CD14-positive monocyte (primary cell): ENCODE measurements around the gene ELOB. TPM values are rescaled to one million over a fixed set of nuclear protein-coding genes. Genes with fewer than 3 reads are reported as not detected.

Experiments used
- DNase-seq, 3 donors: peaks; one replicate each; pipeline ENCODE4 v3.0.0-alpha.2; 2011 to 2022
- H2AFZ ChIP-seq: 2 replicates; pipeline ENCODE4 v1.6.0; 2012; ENCODE audit warnings: mild to moderate bottlenecking, low read depth, low read length, inconsistent platforms; ENCODE audit not compliant: insufficient read depth, poor library complexity, severe bottlenecking
- H3K27ac ChIP-seq, 2 donors: 1 replicate in 1 of 2; 2 replicates in 1 of 2; pipeline ENCODE4 v1.5.1; 2012 to 2013; ENCODE audit warnings: low read length in 2 of 2, control low read depth in 1 of 2, inconsistent platforms in 1 of 2, low read depth in 1 of 2, mild to moderate bottlenecking in 1 of 2
- H3K27me3 ChIP-seq, 2 donors: one replicate each; pipeline versions ENCODE4 v1.6.0 to v1.6.1; 2011 to 2013; ENCODE audit warnings: low read length in 2 of 2; ENCODE audit not compliant: control insufficient read depth in 2 of 2, insufficient read depth in 2 of 2
- H3K36me3 ChIP-seq, 2 donors: replicated peaks in 1 of 2; 1 replicate in 1 of 2; 2 replicates in 1 of 2; pipeline versions ENCODE4 v1.5.1 to v1.6.1; 2012 to 2013; ENCODE audit warnings: low read length in 2 of 2, control low read depth in 1 of 2, inconsistent platforms in 1 of 2, mild to moderate bottlenecking in 1 of 2; ENCODE audit not compliant: insufficient read depth in 2 of 2, control insufficient read depth in 1 of 2
- H3K4me1 ChIP-seq, 2 donors: 1 replicate in 1 of 2; 2 replicates in 1 of 2; pipeline versions ENCODE4 v1.5.1 to v1.6.1; 2012 to 2013; ENCODE audit warnings: low read length in 2 of 2, control low read depth in 1 of 2, inconsistent platforms in 1 of 2, mild to moderate bottlenecking in 1 of 2, moderate library complexity in 1 of 2; ENCODE audit not compliant: insufficient read depth in 2 of 2, control insufficient read depth in 1 of 2
- H3K4me2 ChIP-seq: replicated peaks from 2 replicates; pipeline ENCODE3; 2012; ENCODE audit warnings: low read length, moderate library complexity, mild to moderate bottlenecking; ENCODE audit not compliant: poor library complexity, severe bottlenecking; ENCODE audit errors: extremely low read depth
- H3K4me3 ChIP-seq, 3 experiments: fragments of 200-600 bp in 1 of 3; sonication (generic) in 1 of 3; replicated peaks in 1 of 3; 1 replicate in 2 of 3; 2 replicates in 1 of 3; pipeline ENCODE4 v1.5.1; 2011 to 2013; ENCODE audit warnings: low read length in 3 of 3, mild to moderate bottlenecking in 3 of 3, control low read depth in 2 of 3, low read depth in 2 of 3, inconsistent platforms in 1 of 3, moderate library complexity in 1 of 3
- H3K79me2 ChIP-seq: 2 replicates; pipeline ENCODE4 v1.6.0; 2012; ENCODE audit warnings: mild to moderate bottlenecking, control low read depth, inconsistent platforms, low read length, moderate library complexity; ENCODE audit not compliant: insufficient read depth
- H3K9ac ChIP-seq: 2 replicates; pipeline ENCODE4 v1.6.0; 2017; ENCODE audit warnings: low read length, mild to moderate bottlenecking; ENCODE audit not compliant: insufficient read depth, poor library complexity, severe bottlenecking
- H3K9me3 ChIP-seq, 2 donors: replicated peaks in 1 of 2; 1 replicate in 1 of 2; 2 replicates in 1 of 2; pipeline versions ENCODE4 v1.5.1 to v1.6.1; 2012 to 2013; ENCODE audit warnings: low read length in 2 of 2, control low read depth in 1 of 2; ENCODE audit not compliant: control insufficient read depth in 1 of 2, insufficient read depth in 1 of 2
- H4K20me1 ChIP-seq: 2 replicates; pipeline ENCODE4 v1.6.0; 2012; ENCODE audit warnings: mild to moderate bottlenecking, low read length, control low read depth, moderate library complexity; ENCODE audit not compliant: insufficient read depth
- H3K27ac Mint-ChIP-seq, 7 donors: one replicate each; pipeline ENCODE4 v1.8.0; 2020; ENCODE audit warnings: mild to moderate bottlenecking in 7 of 7, mixed read lengths in 7 of 7, moderate library complexity in 6 of 7, inconsistent platforms in 2 of 7
- H3K27me3 Mint-ChIP-seq, 3 donors: one replicate each; pipeline ENCODE4 v1.8.0; 2021 to 2022; ENCODE audit warnings: low read depth in 3 of 3, mild to moderate bottlenecking in 3 of 3, mixed read lengths in 3 of 3, moderate library complexity in 3 of 3, inconsistent platforms in 1 of 3
- H3K36me3 Mint-ChIP-seq, 2 donors: one replicate each; pipeline ENCODE4 v1.8.0; 2020; ENCODE audit warnings: mixed read lengths in 2 of 2, inconsistent platforms in 1 of 2, mild to moderate bottlenecking in 1 of 2
- H3K4me1 Mint-ChIP-seq: one replicate; pipeline ENCODE4 v1.8.0; 2020; ENCODE audit warnings: mild to moderate bottlenecking, mixed read lengths
- H3K4me3 Mint-ChIP-seq, 2 donors: one replicate each; pipeline ENCODE4 v1.8.0; 2020; ENCODE audit warnings: mild to moderate bottlenecking in 2 of 2, mixed read lengths in 2 of 2, moderate library complexity in 1 of 2
- H3K9me3 Mint-ChIP-seq, 7 donors: one replicate each; pipeline ENCODE4 v1.8.0; 2020 to 2022; ENCODE audit warnings: mixed read lengths in 7 of 7, mild to moderate bottlenecking in 6 of 7, moderate library complexity in 6 of 7, inconsistent platforms in 2 of 7
- WGBS: methylation state at CpG from one replicate; pipeline ENCODE4 v1.1.5; 2013; ENCODE audit warnings: missing lambda C conversion rate; ENCODE audit not compliant: insufficient coverage; 5-methylcytosine and 5-hydroxymethylcytosine counted together
- intact Hi-C, 2 donors: fragments of 100-400 bp; cut with micrococcal nuclease; formaldehyde crosslinking; loops; one replicate each; pipeline versions ENCODE4 v1.15.0 to v1.15.1; 2023
- polyA plus RNA-seq, 3 donors: library from polyadenylated mRNA; depleted of rRNA in 1 of 3; unstranded in 2 of 3; stranded (reverse) in 1 of 3; fragments of 300-500 nt in 2 of 3; fragments of >200 nt in 1 of 3; fragmentation: Illumina TruSeq in 2 of 3; gene quantifications; 1 replicate in 2 of 3; 2 replicates in 1 of 3; pipeline ENCODE4 v1.2.3, GENCODE V29; 2012 to 2021
- TF ChIP-seq, protein P1 (sequence below): fragments of 200-600 bp; IDR thresholded peaks from one replicate; pipeline ENCODE4 v1.8.0; 2022; ENCODE audit warnings: antibody characterized with exemption, mild to moderate bottlenecking

The ELOB gene
- polyA plus RNA-seq, 3 donors = 150 to 405 (median 363) TPM

DNA sequence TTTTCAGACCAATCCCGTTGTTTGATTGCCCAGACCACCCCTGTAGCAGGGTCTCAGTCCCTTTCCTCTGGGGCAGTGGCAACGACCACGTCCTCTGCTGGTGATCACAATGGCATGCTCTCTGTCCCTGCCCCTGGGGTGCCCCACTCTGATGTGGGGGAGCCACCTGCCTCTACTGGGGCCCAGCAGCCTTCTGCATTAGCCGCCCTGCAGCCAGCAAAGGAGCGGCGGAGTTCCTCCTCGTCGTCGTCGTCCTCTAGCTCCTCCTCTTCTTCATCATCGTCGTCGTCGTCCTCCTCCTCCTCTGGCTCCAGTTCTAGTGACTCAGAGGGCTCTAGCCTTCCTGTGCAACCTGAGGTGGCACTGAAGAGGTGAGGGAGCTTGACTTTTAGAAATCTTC is 9.2 kb downstream of the ELOB start:
- intact Hi-C loops = no loop called here
- Histone ChIP-seq H3K36me3 (peaks cover 99 to 100% of the 10 kb centered on the region in 2 donors), H3K9me3 (no peaks in the 10 kb centered on the region), H3K27me3 (no peaks in the 10 kb centered on the region), H4K20me1 (peaks cover 100% of the 10 kb centered on the region), H3K4me2 (no peak overlapping the region), H3K79me2 (peaks cover 59% of the 10 kb centered on the region), H3K27ac (peak overlapping the region in 1 of 2 donors; percentile 26), H3K9ac (no peak overlapping the region), H3K4me1 (no peaks in the 10 kb centered on the region), H2AFZ (no peak overlapping the region), H3K4me3 (no peak overlapping the region)
- Mint-ChIP-seq H3K36me3 (peaks cover 93 to 100% of the 10 kb centered on the region in 2 donors), H3K27ac (peak overlapping the region in 2 of 7 donors; percentile 21 to 51), H3K4me3 (no peak overlapping the region), H3K9me3 (peaks cover 0 to 1% (median 0%) of the 10 kb centered on the region in 7 donors), H3K27me3 (peaks cover 0 to 4% (median 0%) of the 10 kb centered on the region in 3 donors), H3K4me1 (peaks cover 4% of the 10 kb centered on the region)
- TF ChIP-seq, protein P1, sequence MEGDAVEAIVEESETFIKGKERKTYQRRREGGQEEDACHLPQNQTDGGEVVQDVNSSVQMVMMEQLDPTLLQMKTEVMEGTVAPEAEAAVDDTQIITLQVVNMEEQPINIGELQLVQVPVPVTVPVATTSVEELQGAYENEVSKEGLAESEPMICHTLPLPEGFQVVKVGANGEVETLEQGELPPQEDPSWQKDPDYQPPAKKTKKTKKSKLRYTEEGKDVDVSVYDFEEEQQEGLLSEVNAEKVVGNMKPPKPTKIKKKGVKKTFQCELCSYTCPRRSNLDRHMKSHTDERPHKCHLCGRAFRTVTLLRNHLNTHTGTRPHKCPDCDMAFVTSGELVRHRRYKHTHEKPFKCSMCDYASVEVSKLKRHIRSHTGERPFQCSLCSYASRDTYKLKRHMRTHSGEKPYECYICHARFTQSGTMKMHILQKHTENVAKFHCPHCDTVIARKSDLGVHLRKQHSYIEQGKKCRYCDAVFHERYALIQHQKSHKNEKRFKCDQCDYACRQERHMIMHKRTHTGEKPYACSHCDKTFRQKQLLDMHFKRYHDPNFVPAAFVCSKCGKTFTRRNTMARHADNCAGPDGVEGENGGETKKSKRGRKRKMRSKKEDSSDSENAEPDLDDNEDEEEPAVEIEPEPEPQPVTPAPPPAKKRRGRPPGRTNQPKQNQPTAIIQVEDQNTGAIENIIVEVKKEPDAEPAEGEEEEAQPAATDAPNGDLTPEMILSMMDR = no peak
- DNase-seq = no peak
- 89% methylated on average over 10 of the region's 14 CpGs for WGBS

DNA sequence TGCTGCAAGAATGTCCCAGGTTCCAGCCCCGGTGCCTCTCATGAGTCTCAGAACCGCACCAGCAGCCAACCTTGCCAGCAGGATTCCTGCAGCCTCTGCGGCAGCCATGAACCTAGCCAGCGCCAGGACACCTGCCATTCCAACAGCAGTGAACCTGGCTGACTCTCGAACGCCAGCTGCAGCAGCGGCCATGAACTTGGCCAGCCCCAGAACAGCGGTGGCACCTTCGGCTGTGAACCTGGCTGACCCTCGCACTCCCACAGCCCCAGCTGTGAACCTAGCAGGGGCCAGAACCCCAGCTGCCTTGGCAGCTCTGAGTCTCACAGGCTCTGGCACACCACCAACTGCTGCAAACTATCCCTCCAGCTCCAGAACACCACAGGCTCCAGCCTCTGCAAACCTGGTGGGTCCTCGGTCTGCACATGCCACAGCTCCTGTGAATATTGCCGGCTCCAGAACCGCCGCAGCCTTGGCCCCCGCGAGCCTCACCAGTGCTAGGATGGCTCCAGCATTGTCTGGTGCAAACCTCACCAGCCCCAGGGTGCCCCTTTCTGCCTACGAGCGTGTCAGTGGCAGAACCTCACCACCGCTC is 9.8 kb downstream of the ELOB start:
- Histone ChIP-seq H3K9me3 (no peaks in the 10 kb centered on the region), H3K27me3 (no peaks in the 10 kb centered on the region), H3K27ac (no peak overlapping the region), H3K4me3 (no peak overlapping the region), H3K79me2 (peaks cover 66% of the 10 kb centered on the region), H3K9ac (no peak overlapping the region), H2AFZ (no peak overlapping the region), H3K4me1 (no peaks in the 10 kb centered on the region), H3K36me3 (peaks cover 100% of the 10 kb centered on the region in 2 donors), H3K4me2 (no peak overlapping the region), H4K20me1 (peaks cover 100% of the 10 kb centered on the region)
- no peak overlapping the region for H3K4me3 Mint-ChIP-seq
- H3K9me3 Mint-ChIP-seq = peaks cover 0 to under 1% (median 0%) of the 10 kb centered on the region in 7 donors
- H3K4me1 Mint-ChIP-seq = peaks cover 2% of the 10 kb centered on the region
- intact Hi-C loops = no loop called here
- peaks cover 94 to 100% of the 10 kb centered on the region in 2 donors for H3K36me3 Mint-ChIP-seq
- peaks cover 0 to 4% (median 0%) of the 10 kb centered on the region in 3 donors for H3K27me3 Mint-ChIP-seq
- H3K27ac Mint-ChIP-seq = no peak overlapping the region
- DNase-seq = no peak
- TF ChIP-seq, protein P1 = no peak
- 99% methylated on average over 18 of the region's 19 CpGs for WGBS
